ENCODE data around the gene GNL3L.
"Not testable (repeated sequence)": the region's sequence is repeated elsewhere in the genome, so short reads cannot be mapped to it uniquely, and the experiment has no call there.

Gene GNL3L

GRCh38 chrX:54529552-54530356, at the start of gene GNL3L:
GNL3L (plus strand) TSS chrX:54530219; CDS start chrX:54532567, 2,348 bp downstream.
- peak; percentile 47 for DNase-seq (ENCODE audit: low read depth)

GRCh38 chrX:54482839-54483593, 47.0 kb upstream of the GNL3L start:
- DNase-seq (ENCODE audit: low read depth), result no peak

- DNase-seq (ENCODE audit: low read depth), result no peak
Measured at GRCh38 chrX:54483946-54484345, 46.1 kb upstream of the GNL3L start.

- DNase-seq (ENCODE audit: low read depth), result no peak
Measured at GRCh38 chrX:54484666-54485065, 45.4 kb upstream of the GNL3L start.

- DNase-seq (ENCODE audit: low read depth), result not testable (repeated sequence)
Measured at GRCh38 chrX:54489819-54490218, 40.2 kb upstream of the GNL3L start.

- no peak for DNase-seq (ENCODE audit: low read depth)
Measured at GRCh38 chrX:54492340-54492739, 37.7 kb upstream of the GNL3L start.

GRCh38 chrX:54494166-54494988, 35.6 kb upstream of the GNL3L start:
- DNase-seq (ENCODE audit: low read depth), result no peak

- no peak for DNase-seq (ENCODE audit: low read depth)
Measured at GRCh38 chrX:54494989-54495813, 34.8 kb upstream of the GNL3L start.

GRCh38 chrX:54495814-54496516, 34.1 kb upstream of the GNL3L start, which contains the start of gene FGD1:
FGD1 (minus strand) TSS chrX:54496234; CDS start chrX:54495432, 802 bp downstream.
- peak; percentile 7 for DNase-seq (ENCODE audit: low read depth)

GRCh38 chrX:54496517-54496852, 33.5 kb upstream of the GNL3L start:
- no peak for DNase-seq (ENCODE audit: low read depth)

- DNase-seq (ENCODE audit: low read depth), result no peak
Measured at GRCh38 chrX:54496936-54497335, 33.1 kb upstream of the GNL3L start.

GRCh38 chrX:54509400-54509799, 20.6 kb upstream of the GNL3L start:
- no peak for DNase-seq (ENCODE audit: low read depth)

GRCh38 chrX:54529151-54529550, 868 bp upstream of the GNL3L start:
- DNase-seq (ENCODE audit: low read depth), result no peak

- no peak for DNase-seq (ENCODE audit: low read depth)
Measured at GRCh38 chrX:54530357-54530900, 410 bp downstream of the GNL3L start.

GRCh38 chrX:54534271-54534670, 4.3 kb downstream of the GNL3L start:
- no peak for DNase-seq (ENCODE audit: low read depth)

GRCh38 chrX:54540289-54540688, 10.3 kb downstream of the GNL3L start:
- DNase-seq (ENCODE audit: low read depth), result no peak

- not testable (repeated sequence) for DNase-seq (ENCODE audit: low read depth)
Measured at GRCh38 chrX:54542239-54542638, 12.2 kb downstream of the GNL3L start.

GRCh38 chrX:54550821-54551220, 20.8 kb downstream of the GNL3L start:
- DNase-seq (ENCODE audit: low read depth), result no peak

- no peak for DNase-seq (ENCODE audit: low read depth)
Measured at GRCh38 chrX:54551801-54552200, 21.8 kb downstream of the GNL3L start.

GRCh38 chrX:54555006-54555405, 25.0 kb downstream of the GNL3L start:
- not testable (repeated sequence) for DNase-seq (ENCODE audit: low read depth)

GRCh38 chrX:54560411-54560810, 30.4 kb downstream of the GNL3L start:
- DNase-seq (ENCODE audit: low read depth), result no peak

Data from stimulated activated CD8-positive, alpha-beta memory T cell treated with anti-CD3 and anti-CD28 coated beads, Interleukin-7, amount 100 ng/mL, for 24 hours (primary cell).